ENCODE measurements around the gene MAMDC2.
A peak's percentile ranks its signal among the peaks of the same experiment; 100 is the strongest.

Gene MAMDC2

GRCh38 chr9:70073756-70074155 lies 30.1 kb downstream of the MAMDC2 start:
- Histone ChIP-seq H3K4me2 (ENCODE audit: low read depth, low read length) (no peak overlapping the region), H3K9me2 (replicated peaks; ENCODE audit: insufficient read depth, low read length) (no peaks in the 10 kb centered on the region), H2AFZ (ENCODE audit: low read length) (no peak overlapping the region), H3K4me3 (ENCODE audit: low read length) (no peak overlapping the region), H3K36me3 (replicated peaks; ENCODE audit: insufficient read depth, low read length) (no peaks in the 10 kb centered on the region), H4K20me1 (ENCODE audit: insufficient read depth, low read length) (no peaks in the 10 kb centered on the region), H3K4me1 (ENCODE audit: low read length) (no peaks in the 10 kb centered on the region), H3K27ac (ENCODE audit: low read length) (no peak overlapping the region), H3F3A (ENCODE audit: insufficient read depth, low read length) (no peaks in the 10 kb centered on the region), H3K9ac (ENCODE audit: low read length) (no peak overlapping the region), H3K9me3 (replicated peaks; ENCODE audit: insufficient read depth, low read length) (no peaks in the 10 kb centered on the region), H3K79me2 (ENCODE audit: low read length) (no peaks in the 10 kb centered on the region), H3K27me3 (replicated peaks; ENCODE audit: insufficient read depth, low read length) (no peaks in the 10 kb centered on the region)
- TF ChIP-seq, protein P1, sequence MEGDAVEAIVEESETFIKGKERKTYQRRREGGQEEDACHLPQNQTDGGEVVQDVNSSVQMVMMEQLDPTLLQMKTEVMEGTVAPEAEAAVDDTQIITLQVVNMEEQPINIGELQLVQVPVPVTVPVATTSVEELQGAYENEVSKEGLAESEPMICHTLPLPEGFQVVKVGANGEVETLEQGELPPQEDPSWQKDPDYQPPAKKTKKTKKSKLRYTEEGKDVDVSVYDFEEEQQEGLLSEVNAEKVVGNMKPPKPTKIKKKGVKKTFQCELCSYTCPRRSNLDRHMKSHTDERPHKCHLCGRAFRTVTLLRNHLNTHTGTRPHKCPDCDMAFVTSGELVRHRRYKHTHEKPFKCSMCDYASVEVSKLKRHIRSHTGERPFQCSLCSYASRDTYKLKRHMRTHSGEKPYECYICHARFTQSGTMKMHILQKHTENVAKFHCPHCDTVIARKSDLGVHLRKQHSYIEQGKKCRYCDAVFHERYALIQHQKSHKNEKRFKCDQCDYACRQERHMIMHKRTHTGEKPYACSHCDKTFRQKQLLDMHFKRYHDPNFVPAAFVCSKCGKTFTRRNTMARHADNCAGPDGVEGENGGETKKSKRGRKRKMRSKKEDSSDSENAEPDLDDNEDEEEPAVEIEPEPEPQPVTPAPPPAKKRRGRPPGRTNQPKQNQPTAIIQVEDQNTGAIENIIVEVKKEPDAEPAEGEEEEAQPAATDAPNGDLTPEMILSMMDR (IDR thresholded peaks at IDR 0.05; ENCODE audit: low read length) = no peak
- no peak for TF ChIP-seq EZH2phosphoT487 (IDR thresholded peaks at IDR 0.05; ENCODE audit: low read length)
- TF ChIP-seq EZH2 (optimal IDR thresholded peaks at IDR 0.05; ENCODE audit: low read depth, low read length) = no peak
- no peak for DNase-seq

- TF ChIP-seq EZH2 (optimal IDR thresholded peaks at IDR 0.05; ENCODE audit: low read depth, low read length) = no peak
- TF ChIP-seq, protein P1 (IDR thresholded peaks at IDR 0.05; ENCODE audit: low read length) = no peak
- no peak for TF ChIP-seq EZH2phosphoT487 (IDR thresholded peaks at IDR 0.05; ENCODE audit: low read length)
- Histone ChIP-seq H2AFZ (ENCODE audit: low read length) (no peak overlapping the region), H3K9me2 (replicated peaks; ENCODE audit: insufficient read depth, low read length) (no peaks in the 10 kb centered on the region), H3K27ac (ENCODE audit: low read length) (no peak overlapping the region), H3K36me3 (replicated peaks; ENCODE audit: insufficient read depth, low read length) (no peaks in the 10 kb centered on the region), H3F3A (ENCODE audit: insufficient read depth, low read length) (no peaks in the 10 kb centered on the region), H4K20me1 (ENCODE audit: insufficient read depth, low read length) (no peaks in the 10 kb centered on the region), H3K4me1 (ENCODE audit: low read length) (no peaks in the 10 kb centered on the region), H3K9me3 (replicated peaks; ENCODE audit: insufficient read depth, low read length) (no peaks in the 10 kb centered on the region), H3K4me3 (ENCODE audit: low read length) (no peak overlapping the region), H3K4me2 (ENCODE audit: low read depth, low read length) (no peak overlapping the region), H3K9ac (ENCODE audit: low read length) (no peak overlapping the region), H3K27me3 (replicated peaks; ENCODE audit: insufficient read depth, low read length) (no peaks in the 10 kb centered on the region), H3K79me2 (ENCODE audit: low read length) (no peaks in the 10 kb centered on the region)
- DNase-seq = no peak
Observed at GRCh38 chr9:70076678-70077077, 33.0 kb downstream of the MAMDC2 start.

DNA sequence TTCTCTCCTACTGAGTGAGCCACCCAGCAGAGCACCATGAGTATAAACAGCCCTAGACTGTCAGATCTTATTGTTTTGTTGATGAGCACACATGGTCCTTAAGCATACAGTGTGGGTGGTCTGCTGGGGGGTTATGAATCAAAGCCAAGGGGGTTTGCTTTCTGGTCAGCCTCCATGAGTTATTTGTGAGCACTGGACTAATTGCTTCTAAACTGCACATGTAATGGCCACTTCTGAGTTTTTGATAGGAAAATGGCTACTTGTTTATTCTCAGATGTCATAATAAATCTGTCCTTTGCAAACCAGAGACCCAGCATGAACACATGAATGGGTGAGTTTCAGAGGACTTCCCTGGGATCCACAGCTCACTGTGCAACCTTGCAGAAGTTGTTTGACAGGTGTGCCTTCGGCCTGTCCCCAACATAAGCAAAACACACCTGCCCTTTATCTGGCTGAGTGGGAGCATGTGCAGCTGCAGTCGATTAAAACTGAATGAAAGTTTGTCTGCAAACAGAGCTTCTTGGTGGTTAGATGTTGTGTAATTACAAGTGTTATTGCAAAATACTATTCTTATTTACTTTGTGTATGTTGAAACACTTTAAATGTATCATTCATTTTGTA lies 35.9 kb downstream of the MAMDC2 start:
- H3K9ac ChIP-seq (ENCODE audit: low read length) = no peak overlapping the region
- H3K9me2 ChIP-seq (replicated peaks; ENCODE audit: insufficient read depth, low read length) = no peaks in the 10 kb centered on the region
- no peak overlapping the region for H3K4me3 ChIP-seq (ENCODE audit: low read length)
- no peaks in the 10 kb centered on the region for H3K27me3 ChIP-seq (replicated peaks; ENCODE audit: insufficient read depth, low read length)
- DNase-seq = peak; percentile 12
- H3K36me3 ChIP-seq (replicated peaks; ENCODE audit: insufficient read depth, low read length) = no peaks in the 10 kb centered on the region
- H3K27ac ChIP-seq (ENCODE audit: low read length) = no peak overlapping the region
- H3K79me2 ChIP-seq (ENCODE audit: low read length) = no peaks in the 10 kb centered on the region
- no peaks in the 10 kb centered on the region for H4K20me1 ChIP-seq (ENCODE audit: insufficient read depth, low read length)
- TF ChIP-seq EZH2 (optimal IDR thresholded peaks at IDR 0.05; ENCODE audit: low read depth, low read length) = no peak
- TF ChIP-seq, protein P1 (IDR thresholded peaks at IDR 0.05; ENCODE audit: low read length) = no peak
- TF ChIP-seq EZH2phosphoT487 (IDR thresholded peaks at IDR 0.05; ENCODE audit: low read length) = no peak
- H3K4me2 ChIP-seq (ENCODE audit: low read depth, low read length) = no peak overlapping the region
- H3K4me1 ChIP-seq (ENCODE audit: low read length) = no peaks in the 10 kb centered on the region
- H2AFZ ChIP-seq (ENCODE audit: low read length) = no peak overlapping the region
- H3F3A ChIP-seq (ENCODE audit: insufficient read depth, low read length) = no peaks in the 10 kb centered on the region
- H3K9me3 ChIP-seq (replicated peaks; ENCODE audit: insufficient read depth, low read length) = no peaks in the 10 kb centered on the region
